Measurements from ENCODE around the gene IGF1R. TPM values are rescaled to one million over a fixed set of nuclear protein-coding genes. Genes with fewer than 3 reads are reported as not detected.

IGF1R gene
- total RNA-seq, 1 experiment from 2014 or later: 20.2 TPM

DNA sequence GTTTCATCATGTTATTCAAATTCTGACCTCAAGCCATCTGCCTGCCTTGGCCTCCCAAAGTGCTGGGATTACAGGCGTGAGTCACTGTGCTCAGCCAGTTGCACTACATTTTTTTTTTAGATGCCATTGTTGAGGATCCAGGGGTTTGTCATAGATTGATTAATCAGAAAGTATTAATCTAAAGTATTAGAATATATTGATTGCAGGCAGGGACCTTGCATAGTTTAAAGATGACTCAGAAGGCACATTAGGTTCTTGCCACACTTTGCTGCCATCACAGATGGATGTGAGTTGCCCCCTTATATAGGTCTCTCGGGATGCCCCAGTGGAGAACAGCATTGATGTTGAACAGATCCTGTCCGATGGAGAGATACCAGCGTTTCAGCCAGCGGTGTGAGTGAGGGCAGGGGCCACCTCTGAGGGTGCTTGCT lies 41.1 kb downstream of the IGF1R start:
- no peak for DNase-seq (ENCODE audit: low read depth, low spot score)
- in situ Hi-C loops (cut with HindIII; ENCODE audit: low pct_unique_long_range_greater_than_20kb, low sequenced_read_pairs): no loop called here

DNA sequence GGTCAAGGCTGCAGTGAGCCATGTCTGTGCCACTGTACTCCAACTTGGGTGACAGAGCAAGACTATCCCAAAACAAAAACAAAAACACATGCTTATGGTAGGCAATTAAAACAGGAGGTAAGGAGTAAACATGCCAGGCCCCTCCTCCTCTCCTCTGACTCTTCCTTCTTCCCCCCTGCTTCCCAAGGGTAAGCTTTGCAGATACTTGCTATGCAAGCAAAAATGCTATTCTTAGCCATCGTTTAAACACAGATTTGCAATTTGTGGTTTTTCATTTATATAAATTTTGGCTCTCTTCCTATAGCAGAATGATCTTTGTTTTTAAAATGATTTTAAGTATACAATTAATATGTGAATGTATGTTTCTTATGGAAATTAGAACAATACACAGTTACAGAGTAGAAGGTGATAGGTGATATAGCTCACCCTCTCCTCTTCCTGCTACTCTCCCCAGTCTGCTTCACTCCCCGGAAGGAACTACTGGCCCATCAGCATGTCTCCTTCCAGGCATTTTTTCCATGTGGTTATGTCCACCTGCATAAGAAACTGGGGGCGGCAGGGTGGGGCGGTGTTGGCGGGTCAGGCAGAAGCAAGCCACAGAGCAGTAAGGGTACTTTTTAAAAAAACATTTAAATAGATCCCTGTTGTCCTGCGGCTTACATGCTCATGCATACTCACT lies 42.1 kb downstream of the IGF1R start:
- in situ Hi-C loops (cut with HindIII; ENCODE audit: low pct_unique_long_range_greater_than_20kb, low sequenced_read_pairs): no loop called here
- DNase-seq (ENCODE audit: low read depth, low spot score): no peak

DNA sequence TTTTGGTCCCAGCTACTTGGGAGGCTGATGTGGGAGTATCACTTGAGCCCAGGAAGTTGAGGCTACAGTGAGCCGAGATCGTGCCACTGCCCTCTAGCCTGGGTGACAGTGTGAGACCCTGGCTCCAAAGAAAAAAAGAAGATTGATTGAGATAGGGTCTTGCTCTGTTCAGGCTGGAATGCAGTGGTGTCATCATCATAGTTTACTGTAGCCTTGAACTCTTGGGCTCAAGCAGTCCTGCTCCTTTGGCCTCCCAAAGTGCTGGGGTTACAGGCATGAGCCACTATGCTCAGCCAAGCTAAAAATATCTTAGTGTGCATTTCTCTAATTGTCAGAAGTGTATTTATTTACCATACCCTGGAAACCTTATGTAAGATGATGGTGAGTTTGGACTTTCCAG lies 43.9 kb downstream of the IGF1R start:
- DNase-seq (ENCODE audit: low read depth, low spot score): no peak
- in situ Hi-C loops (cut with HindIII; ENCODE audit: low pct_unique_long_range_greater_than_20kb, low sequenced_read_pairs): no loop called here

DNA sequence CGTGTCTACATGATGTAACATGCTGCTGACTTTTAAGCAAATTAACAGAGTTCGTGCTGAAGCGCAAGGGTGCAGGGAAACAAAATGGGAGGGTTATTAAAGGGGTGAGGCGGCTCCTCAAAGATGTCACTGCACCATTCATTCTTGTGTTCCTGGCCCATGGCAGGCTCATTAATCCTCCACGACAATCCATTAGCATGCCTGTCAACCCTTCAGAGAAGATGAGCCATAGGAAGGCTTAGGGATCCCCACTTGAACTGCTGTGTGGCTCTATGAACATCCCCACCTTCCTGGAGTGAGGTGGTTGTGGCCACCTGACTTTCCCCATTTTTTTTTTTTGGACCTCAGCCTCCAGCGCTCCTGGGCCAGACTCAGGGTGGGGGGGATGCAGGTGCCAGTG lies 45.8 kb downstream of the IGF1R start:
- in situ Hi-C loops (cut with HindIII; ENCODE audit: low pct_unique_long_range_greater_than_20kb, low sequenced_read_pairs): no loop called here

DNA sequence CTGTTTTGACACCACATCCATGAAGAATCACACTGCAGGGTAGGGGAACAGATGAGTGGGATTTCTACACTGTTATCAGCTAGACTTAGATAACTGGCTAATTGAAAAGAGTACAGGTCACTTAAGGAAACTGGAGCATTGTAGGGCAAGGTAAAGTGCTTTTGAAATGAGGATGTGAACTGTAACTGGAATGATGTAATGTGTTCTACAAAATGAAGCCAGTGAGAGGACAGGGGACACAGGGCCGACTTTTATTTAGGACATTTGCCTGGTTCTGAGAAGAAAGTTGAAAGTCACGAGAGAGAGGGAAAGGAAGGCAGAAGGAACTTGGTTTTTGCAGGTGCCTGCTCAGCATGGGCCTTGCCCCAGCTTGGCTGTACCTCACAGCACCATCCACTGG lies 50.5 kb downstream of the IGF1R start:
- in situ Hi-C loops (cut with HindIII; ENCODE audit: low pct_unique_long_range_greater_than_20kb, low sequenced_read_pairs): no loop called here
- DNase-seq (ENCODE audit: low read depth, low spot score): no peak

More for the DNA sequence above, 45.8 kb downstream of the IGF1R start:
- no peak for DNase-seq (ENCODE audit: low read depth, low spot score)

DNA sequence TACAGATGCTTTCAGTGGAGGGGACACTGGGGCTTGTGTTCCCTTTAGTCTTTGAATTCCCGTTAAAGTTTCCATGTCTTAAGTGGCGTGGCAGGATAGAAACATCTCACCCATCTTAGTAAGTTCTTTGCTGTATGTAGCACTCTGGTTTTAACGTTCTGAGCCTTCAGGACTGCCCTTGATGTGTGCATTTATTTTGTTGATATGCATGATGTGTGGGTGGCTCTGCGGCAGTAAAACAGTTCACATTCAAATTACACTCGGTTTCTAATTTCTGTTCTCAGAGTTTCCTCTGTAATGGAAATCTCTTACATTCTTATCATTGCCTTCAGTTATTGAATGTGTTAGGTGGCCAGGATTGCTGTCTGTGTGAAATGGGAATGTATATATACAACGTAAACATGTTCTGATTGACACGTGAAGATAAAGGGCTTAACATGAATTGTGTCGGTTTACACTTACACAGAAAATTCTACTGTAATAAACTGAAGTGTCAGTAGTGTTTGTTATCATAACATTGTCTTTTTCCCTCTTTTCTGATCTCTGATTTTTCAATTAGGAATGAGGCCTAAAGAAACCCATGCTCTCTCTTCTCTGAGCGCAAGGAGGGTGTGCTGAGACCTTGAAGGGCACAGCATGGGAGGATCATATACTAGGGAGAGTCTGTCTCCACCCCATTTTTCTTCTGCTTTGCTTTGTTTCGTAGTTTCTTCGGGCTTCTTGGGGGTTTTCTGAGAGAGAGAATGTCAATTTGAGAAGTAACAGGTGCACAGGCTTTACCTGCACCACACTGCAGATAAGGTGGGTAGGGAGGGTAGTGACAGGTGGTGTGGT lies 51.5 kb downstream of the IGF1R start:
- in situ Hi-C loops (cut with HindIII; ENCODE audit: low pct_unique_long_range_greater_than_20kb, low sequenced_read_pairs): no loop called here
- no peak for DNase-seq (ENCODE audit: low read depth, low spot score)

DNA sequence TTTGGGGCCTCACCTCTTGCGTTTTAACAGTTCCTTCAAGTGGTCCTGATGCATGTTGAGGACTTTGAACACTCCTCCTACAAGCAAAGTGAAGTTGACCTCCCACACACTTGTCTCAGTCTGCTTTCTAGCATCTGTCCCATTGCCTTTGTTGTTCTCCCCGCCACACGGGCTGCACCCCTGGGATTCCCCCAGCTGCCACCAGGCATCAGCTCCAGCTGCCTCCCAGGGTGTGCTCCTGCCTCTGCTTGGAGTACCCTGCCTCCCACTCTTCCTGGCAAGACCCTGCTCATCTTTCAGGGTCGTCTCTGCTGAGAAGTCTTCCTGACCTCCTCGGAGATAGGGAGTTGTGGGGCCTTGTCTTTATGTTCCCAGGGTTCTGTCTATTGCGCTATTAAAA lies 52.2 kb downstream of the IGF1R start:
- in situ Hi-C loops (cut with HindIII; ENCODE audit: low pct_unique_long_range_greater_than_20kb, low sequenced_read_pairs): no loop called here

DNA sequence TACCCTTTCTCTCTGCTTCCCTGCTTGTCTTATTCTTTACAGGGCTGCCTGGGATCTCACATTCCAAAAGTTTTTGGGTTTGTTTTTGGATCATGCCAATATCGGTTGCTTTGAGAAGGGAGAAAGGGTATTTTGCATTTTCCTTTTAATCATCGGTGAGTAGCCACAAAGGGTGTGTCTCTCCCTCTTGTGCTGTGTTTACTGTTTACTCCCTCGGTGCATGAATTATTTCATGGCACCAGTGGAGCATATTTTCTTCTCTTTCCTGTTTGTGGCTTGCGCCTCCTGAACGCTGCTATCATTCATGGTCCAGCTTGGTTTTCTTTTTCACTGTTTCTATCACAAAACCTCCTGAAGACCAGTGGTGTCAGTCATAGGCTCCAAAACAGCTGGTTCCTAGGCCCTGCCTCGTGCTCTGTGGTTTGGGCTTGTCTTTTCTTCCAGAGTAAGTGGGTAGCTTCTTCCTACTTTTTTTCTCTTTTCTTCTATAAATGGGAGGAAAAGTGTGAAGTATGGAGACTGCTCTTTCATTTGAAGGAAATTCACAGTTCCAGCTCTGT lies 54.9 kb downstream of the IGF1R start:
- in situ Hi-C loops (cut with HindIII; ENCODE audit: low pct_unique_long_range_greater_than_20kb, low sequenced_read_pairs): no loop called here
- no peak for DNase-seq (ENCODE audit: low read depth, low spot score)

More for the DNA sequence above, 52.2 kb downstream of the IGF1R start:
- no peak for DNase-seq (ENCODE audit: low read depth, low spot score)

DNA sequence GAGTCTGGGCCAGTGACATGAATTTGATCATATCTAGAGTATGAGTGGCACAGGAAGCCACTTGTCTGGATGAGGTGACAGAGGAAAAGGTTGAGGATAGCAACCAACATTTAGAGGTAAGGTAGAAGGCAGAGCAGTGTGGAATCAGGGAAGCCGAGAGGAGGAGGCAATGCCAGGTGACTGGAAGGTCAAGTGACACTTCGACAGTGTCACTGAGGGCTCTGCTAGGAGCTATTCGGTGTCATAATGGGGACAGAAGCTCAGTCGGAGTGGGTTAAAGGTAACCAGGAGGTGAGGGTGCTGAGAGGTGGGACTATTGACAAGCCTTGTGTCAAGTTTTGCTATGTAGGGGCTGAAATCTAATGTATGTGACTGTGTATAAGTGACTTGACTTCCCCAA lies 56.7 kb downstream of the IGF1R start:
- in situ Hi-C loops (cut with HindIII; ENCODE audit: low pct_unique_long_range_greater_than_20kb, low sequenced_read_pairs): no loop called here
- no peak for DNase-seq (ENCODE audit: low read depth, low spot score)

DNA sequence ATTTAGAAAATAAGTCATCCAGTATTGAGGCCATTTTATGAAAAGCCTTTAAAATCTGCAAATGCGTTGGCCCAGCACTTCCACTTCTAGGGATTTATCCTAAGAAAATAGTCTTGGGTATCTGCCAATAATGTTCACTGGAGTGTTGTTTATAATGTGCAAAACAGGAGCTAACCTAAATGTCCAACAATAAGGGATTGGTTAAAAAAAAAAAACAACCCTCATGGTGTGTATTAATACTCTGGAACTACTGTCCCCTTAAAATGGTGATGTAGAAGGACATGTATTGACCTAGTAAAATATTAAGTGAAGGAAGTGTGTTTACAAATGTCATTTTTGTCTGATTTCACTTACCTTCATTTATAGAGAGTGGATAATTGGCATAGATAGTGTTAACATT lies 58.0 kb downstream of the IGF1R start:
- in situ Hi-C loops (cut with HindIII; ENCODE audit: low pct_unique_long_range_greater_than_20kb, low sequenced_read_pairs): no loop called here
- no peak for DNase-seq (ENCODE audit: low read depth, low spot score)

DNA sequence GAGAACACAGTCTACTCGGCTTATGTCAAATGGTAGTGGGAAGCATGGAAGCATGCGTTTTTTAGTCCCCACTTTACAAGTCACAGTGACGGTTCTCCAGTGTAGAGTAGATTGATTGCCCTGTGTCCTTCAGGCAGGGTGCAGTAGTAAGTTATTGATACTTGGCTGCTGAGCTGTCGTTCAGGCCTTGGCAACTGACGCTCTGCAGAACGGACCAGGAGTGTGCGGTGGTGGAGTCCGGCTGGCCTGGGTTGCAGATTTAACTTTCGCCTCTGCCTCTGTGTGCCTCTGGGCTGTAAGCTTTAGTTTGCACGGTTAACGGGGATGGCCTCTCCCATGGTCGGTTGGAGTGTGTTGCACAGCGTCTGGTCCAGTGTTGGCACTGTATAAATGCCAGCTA lies 58.6 kb downstream of the IGF1R start:
- DNase-seq (ENCODE audit: low read depth, low spot score): no peak
- in situ Hi-C loops (cut with HindIII; ENCODE audit: low pct_unique_long_range_greater_than_20kb, low sequenced_read_pairs): no loop called here

DNA sequence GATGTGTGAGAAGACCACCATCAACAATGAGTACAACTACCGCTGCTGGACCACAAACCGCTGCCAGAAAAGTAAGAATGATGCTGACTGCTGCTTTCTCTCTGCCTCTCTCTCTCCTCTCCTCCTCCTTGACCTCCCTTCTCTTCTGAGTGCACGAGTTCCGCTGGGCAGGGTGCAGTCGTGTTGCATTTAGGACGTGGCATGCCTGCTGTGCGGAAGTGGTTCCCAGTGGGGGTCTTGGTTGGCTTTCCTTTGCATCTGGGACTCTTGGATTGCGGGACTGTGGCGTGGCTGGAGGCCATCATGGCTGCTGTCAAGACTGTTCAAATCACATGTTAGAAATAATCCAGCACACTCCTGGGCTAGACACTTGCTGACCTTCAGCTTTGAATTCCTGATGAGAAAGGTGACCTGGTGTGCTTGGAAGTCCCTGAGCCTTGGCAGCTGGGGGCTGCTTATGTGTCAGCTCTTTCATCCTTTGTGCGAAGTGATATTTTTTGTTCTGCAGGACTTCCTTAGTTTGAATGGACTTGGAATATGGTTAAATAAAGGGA lies 59.8 kb downstream of the IGF1R start:
- in situ Hi-C loops (cut with HindIII; ENCODE audit: low pct_unique_long_range_greater_than_20kb, low sequenced_read_pairs): no loop called here
- no peak for DNase-seq (ENCODE audit: low read depth, low spot score)

DNA sequence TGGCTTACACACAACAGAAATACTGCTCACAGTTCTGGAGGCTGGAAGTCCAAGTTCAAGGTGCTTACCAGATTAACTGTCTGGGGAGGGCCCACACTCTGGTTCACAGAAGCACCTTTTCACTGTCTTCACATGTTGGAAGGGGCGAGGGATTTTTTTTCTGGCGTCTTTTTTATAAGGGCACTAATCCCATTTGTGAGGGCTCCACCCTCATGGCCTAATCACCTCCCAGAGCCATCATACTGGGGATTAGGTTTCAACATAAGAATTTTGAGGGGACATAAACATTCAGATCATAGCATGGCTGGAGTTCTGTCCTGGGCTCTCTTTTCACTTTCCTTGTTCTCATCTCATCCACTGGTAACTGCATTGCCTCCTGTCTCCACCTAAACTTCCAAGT lies 63.5 kb downstream of the IGF1R start:
- in situ Hi-C loops (cut with HindIII; ENCODE audit: low pct_unique_long_range_greater_than_20kb, low sequenced_read_pairs): no loop called here

DNA sequence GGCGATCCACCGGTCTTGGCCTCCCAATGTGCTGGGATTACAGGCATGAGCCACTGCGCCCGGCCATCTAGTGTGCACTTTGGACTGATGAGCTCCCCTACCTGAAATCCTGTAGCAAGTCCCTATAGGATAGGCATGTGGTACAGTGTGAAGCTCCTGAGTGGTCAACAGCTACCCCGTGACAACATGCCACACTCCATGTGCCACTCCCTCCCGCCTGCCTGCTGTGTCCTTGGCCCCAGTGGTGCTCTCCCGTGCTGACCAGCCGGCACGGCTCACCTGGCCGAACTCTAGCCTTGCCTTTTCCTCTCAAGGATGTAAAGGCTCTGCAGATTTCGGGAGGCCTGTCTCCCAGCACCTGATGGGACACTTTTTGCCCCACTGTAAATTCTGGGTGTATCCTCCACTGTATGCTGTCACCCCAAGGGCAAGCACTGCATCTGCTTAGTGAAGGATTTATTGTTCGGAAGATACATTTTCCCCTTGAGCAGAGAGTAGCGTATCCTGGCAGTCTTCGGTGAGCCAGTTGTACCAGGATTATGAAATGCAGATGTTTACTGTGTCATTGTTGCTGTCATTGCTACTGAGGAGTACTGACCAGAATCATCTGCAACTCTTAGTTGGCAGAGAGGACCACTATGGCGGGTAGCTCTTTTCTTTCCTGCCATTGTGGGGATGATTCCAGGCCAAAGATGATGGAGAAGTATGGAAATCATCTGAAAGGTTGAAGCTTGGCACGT lies 64.7 kb downstream of the IGF1R start:
- in situ Hi-C loops (cut with HindIII; ENCODE audit: low pct_unique_long_range_greater_than_20kb, low sequenced_read_pairs): no loop called here
- DNase-seq (ENCODE audit: low read depth, low spot score): no peak

More for the DNA sequence above, 63.5 kb downstream of the IGF1R start:
- no peak for DNase-seq (ENCODE audit: low read depth, low spot score)

DNA sequence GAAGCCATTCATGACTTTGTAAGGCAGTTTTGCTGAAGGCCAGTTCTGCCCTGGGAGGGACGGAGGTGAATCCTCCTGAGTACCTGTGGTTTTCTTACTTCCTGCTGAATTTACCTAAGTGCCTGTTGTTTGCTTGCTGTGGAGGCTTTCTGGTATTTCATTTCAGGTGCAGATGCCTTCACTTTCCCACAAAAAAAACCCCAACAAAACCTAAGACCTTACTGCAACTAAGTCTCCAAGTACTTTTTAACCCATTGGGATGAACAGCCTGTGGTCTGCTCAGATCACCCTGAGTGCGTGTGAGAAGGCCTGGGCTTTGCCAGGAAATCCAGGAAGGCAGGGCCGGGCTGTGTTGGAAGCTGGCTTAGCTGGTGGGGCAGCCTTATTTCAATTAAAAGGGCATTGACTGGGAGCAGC lies 65.3 kb downstream of the IGF1R start:
- no peak for DNase-seq (ENCODE audit: low read depth, low spot score)
- in situ Hi-C loops (cut with HindIII; ENCODE audit: low pct_unique_long_range_greater_than_20kb, low sequenced_read_pairs): no loop called here

DNA sequence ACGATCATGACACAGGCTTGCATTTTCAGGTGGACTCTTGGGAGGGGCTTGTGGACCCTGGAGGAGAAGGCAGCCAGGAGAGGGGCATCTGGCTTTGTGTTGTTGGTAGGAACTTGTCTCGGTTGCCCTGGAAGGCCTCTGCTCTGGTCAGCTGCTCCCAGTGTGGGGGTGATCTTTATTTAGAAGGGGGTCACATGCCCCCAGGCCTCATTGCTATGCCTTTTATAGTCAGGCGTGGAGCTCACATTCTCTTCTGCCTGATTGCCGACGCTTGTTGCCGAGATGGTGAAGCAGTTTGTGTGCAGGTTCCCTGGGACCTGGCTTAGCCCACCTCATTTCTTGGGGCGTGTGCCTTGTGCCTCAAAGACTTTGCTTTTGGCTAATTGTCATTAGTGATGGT lies 66.6 kb downstream of the IGF1R start:
- no peak for DNase-seq (ENCODE audit: low read depth, low spot score)
- in situ Hi-C loops (cut with HindIII; ENCODE audit: low pct_unique_long_range_greater_than_20kb, low sequenced_read_pairs): no loop called here

DNA sequence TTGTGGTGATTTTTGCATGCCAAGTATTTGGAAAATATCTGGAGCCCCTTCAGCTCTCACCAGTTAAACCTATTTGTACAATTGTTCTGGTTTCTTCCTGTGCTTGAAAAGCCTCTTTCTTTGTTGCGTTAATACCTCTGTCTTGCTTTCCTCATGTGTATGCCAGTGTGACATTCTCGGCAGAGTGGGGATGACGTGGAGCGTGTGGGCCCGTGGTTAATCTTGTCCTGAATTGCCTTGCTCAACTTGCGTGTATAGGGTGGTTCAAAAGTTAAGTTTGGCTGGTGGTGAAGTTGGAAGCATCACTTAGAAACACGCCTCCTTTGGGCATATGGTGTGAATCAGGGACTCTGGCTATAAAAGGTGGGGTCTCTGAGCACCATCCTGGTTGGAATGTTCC lies 67.1 kb downstream of the IGF1R start:
- no peak for DNase-seq (ENCODE audit: low read depth, low spot score)
- in situ Hi-C loops (cut with HindIII; ENCODE audit: low pct_unique_long_range_greater_than_20kb, low sequenced_read_pairs): no loop called here

DNA sequence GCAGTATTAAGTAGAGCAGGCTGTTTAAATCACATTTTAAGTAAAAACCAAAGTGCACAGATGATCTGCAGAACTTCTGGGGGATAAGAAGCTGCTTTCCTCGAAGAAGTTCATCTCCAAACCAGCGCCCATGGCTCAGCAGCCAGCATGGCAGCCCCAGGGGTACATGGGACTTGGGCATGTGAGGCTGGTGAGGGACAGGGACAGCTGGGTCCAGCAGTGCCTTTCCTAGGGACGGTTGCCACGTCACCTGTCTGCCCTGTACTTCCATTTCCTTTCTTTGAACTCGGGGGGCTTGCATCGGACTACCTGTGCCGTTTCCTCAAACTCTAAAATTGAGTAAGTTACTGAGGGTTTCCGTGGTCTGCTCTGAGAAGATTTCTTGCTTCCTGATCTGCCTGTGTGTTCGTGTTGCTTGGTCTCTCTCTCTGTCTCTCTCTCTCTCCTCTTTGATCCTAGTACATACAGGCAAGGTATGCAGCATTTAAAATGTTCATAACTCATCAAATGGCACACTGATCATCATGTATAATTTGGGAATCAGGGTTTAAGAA lies 67.6 kb downstream of the IGF1R start:
- in situ Hi-C loops (cut with HindIII; ENCODE audit: low pct_unique_long_range_greater_than_20kb, low sequenced_read_pairs): no loop called here
- DNase-seq (ENCODE audit: low read depth, low spot score): no peak
